Smooth muscle cell (in vitro differentiated cells): Measurements from ENCODE around the gene MDH2. TPM values are rescaled to one million over a fixed set of nuclear protein-coding genes. Genes with fewer than 3 reads are reported as not detected.
"Not testable (repeated sequence)": the region's sequence is repeated elsewhere in the genome, so short reads cannot be mapped to it uniquely, and the experiment has no call there.

Source experiments
- DNase-seq: peaks from one replicate; lab custom pipeline; 2025; ENCODE audit not compliant: unreplicated experiment; lab: John Stamatoyannopoulos, UW
- H2AFZ ChIP-seq: fragments of 200-600 bp; sonication (generic); 2 replicates; pipeline ENCODE4 v1.6.0; 2016; ENCODE audit warnings: antibody characterized with exemption, low read depth, mild to moderate bottlenecking
- H3F3A ChIP-seq: fragments of 200-600 bp; sonication (generic); 2 replicates; pipeline ENCODE4 v1.6.0; 2017; ENCODE audit warnings: antibody characterized with exemption, low read depth
- H3K27ac ChIP-seq: fragments of 200-600 bp; sonication (generic); 2 replicates; pipeline ENCODE4 v1.5.1; 2016; ENCODE audit warnings: low read depth, mild to moderate bottlenecking
- H3K27me3 ChIP-seq: fragments of 200-600 bp; sonication (generic); 2 replicates; pipeline ENCODE4 v1.6.1; 2016; ENCODE audit warnings: low read depth, mild to moderate bottlenecking
- H3K36me3 ChIP-seq: fragments of 200-600 bp; sonication (generic); 2 replicates; pipeline ENCODE4 v1.5.1; 2016; ENCODE audit warnings: low read depth
- H3K4me1 ChIP-seq: fragments of 200-600 bp; sonication (generic); 2 replicates; pipeline ENCODE4 v1.5.1; 2016; ENCODE audit warnings: low read depth
- H3K4me2 ChIP-seq: fragments of 200-600 bp; sonication (generic); 2 replicates; pipeline ENCODE4 v1.6.0; 2016; ENCODE audit warnings: mild to moderate bottlenecking
- H3K4me3 ChIP-seq: fragments of 200-600 bp; sonication (generic); 2 replicates; pipeline ENCODE4 v1.5.1; 2016; ENCODE audit warnings: mild to moderate bottlenecking
- H3K79me2 ChIP-seq: fragments of 200-600 bp; sonication (generic); 2 replicates; pipeline ENCODE4 v1.6.0; 2016; ENCODE audit warnings: low read depth, mild to moderate bottlenecking
- H3K9ac ChIP-seq: fragments of 200-600 bp; sonication (generic); 2 replicates; pipeline ENCODE4 v1.6.0; 2016; ENCODE audit warnings: low read depth
- H3K9me3 ChIP-seq: fragments of 200-600 bp; sonication (generic); replicated peaks from 2 replicates; pipeline ENCODE4 v1.5.1; 2016; ENCODE audit warnings: low read depth
- H4K20me1 ChIP-seq: fragments of 200-600 bp; sonication (generic); 2 replicates; pipeline ENCODE4 v1.6.0; 2016; ENCODE audit warnings: low read depth
- CTCF ChIP-seq: fragments of 200-600 bp; sonication (generic); IDR thresholded peaks from 2 replicates; pipeline ENCODE4 v1.5.1; 2017; ENCODE audit warnings: borderline replicate concordance, mild to moderate bottlenecking, antibody characterized with exemption; ENCODE audit not compliant: insufficient read depth, poor library complexity, severe bottlenecking
- WGBS: methylation state at CpG from one replicate; pipeline ENCODE4 v1.1.7; 2016; ENCODE audit warnings: low lambda C conversion rate; 5-methylcytosine and 5-hydroxymethylcytosine counted together
- polyA plus RNA-seq: library from polyadenylated mRNA; unstranded; fragments of >200 nt; fragmentation: Nextera tagmentation; extraction: Ambion mirVana; gene quantifications from 2 replicates; pipeline ENCODE4 v1.2.1, GENCODE V29; 2016
- total RNA-seq: library from RNA; depleted of rRNA; stranded (reverse); fragments of >200 nt; gene quantifications from 2 replicates; pipeline ENCODE4 v1.2.3, GENCODE V29; 2014

MDH2 gene
- total and polyA plus RNA-seq, 2 experiments from 2014 or later, result 57.0 to 216 TPM

GRCh38 chr7:76020031-76020714, 27.7 kb upstream of the MDH2 start:
- WGBS, result 62% methylated on average over 6 of the region's 6 CpGs
- peak; percentile 83 for TF ChIP-seq CTCF
- Histone ChIP-seq H3K4me2 (no peak overlapping the region), H3K36me3 (peaks cover 7% of the 10 kb centered on the region), H4K20me1 (no peaks in the 10 kb centered on the region), H3K4me3 (no peak overlapping the region), H3F3A (no peaks in the 10 kb centered on the region), H3K79me2 (no peaks in the 10 kb centered on the region), H3K9me3 (no peaks in the 10 kb centered on the region), H2AFZ (no peak overlapping the region), H3K4me1 (no peaks in the 10 kb centered on the region), H3K27me3 (no peaks in the 10 kb centered on the region), H3K9ac (no peak overlapping the region), H3K27ac (no peak overlapping the region)
- peak; percentile 7 for DNase-seq

- H3K4me1 ChIP-seq, result no peaks in the 10 kb centered on the region
- no peak overlapping the region for H3K9ac ChIP-seq
- H2AFZ ChIP-seq, result no peak overlapping the region
- no peak overlapping the region for H3K4me3 ChIP-seq
- peaks cover 3% of the 10 kb centered on the region for H3K36me3 ChIP-seq
- DNase-seq, result no peak
- H3K9me3 ChIP-seq, result no peaks in the 10 kb centered on the region
- TF ChIP-seq CTCF, result no peak
- H3K27me3 ChIP-seq, result no peaks in the 10 kb centered on the region
- H3F3A ChIP-seq, result no peaks in the 10 kb centered on the region
- 98% methylated on average over 7 of the region's 7 CpGs for WGBS
- H4K20me1 ChIP-seq, result no peaks in the 10 kb centered on the region
- no peaks in the 10 kb centered on the region for H3K79me2 ChIP-seq
- H3K27ac ChIP-seq, result no peak overlapping the region
- no peak overlapping the region for H3K4me2 ChIP-seq
These were observed 25.7 kb upstream of the MDH2 start for GRCh38 chr7:76022026-76022780.

GRCh38 chr7:76023002-76023401, 24.9 kb upstream of the MDH2 start:
- 64% methylated on average over 4 of the region's 4 CpGs for WGBS
- DNase-seq, result no peak
- no peak for TF ChIP-seq CTCF
- Histone ChIP-seq H3K4me2 (no peak overlapping the region), H2AFZ (no peak overlapping the region), H3F3A (no peaks in the 10 kb centered on the region), H3K9ac (no peak overlapping the region), H3K4me1 (no peaks in the 10 kb centered on the region), H3K4me3 (no peak overlapping the region), H3K27me3 (no peaks in the 10 kb centered on the region), H3K36me3 (peaks cover 3% of the 10 kb centered on the region), H4K20me1 (no peaks in the 10 kb centered on the region), H3K27ac (no peak overlapping the region), H3K9me3 (no peaks in the 10 kb centered on the region), H3K79me2 (no peaks in the 10 kb centered on the region)

GRCh38 chr7:76029682-76030081, 18.2 kb upstream of the MDH2 start:
- not testable (repeated sequence) for DNase-seq, H3K27ac ChIP-seq, H3F3A ChIP-seq, H2AFZ ChIP-seq, H3K9ac ChIP-seq, H3K4me3 ChIP-seq, H3K4me2 ChIP-seq, H3K27me3 ChIP-seq, H3K4me1 ChIP-seq, H3K79me2 ChIP-seq, H3K36me3 ChIP-seq, H4K20me1 ChIP-seq, H3K9me3 ChIP-seq
- 95% methylated on average over 7 of the region's 7 CpGs for WGBS
